CD4-positive, alpha-beta T cell treated with Interleukin-21 for 1 hour (primary cell): Measurements from ENCODE around the gene PIGW.

Source experiments
- DNase-seq: peaks from one replicate; pipeline ENCODE4 v3.0.0-alpha.2; 2020

PIGW gene

DNA sequence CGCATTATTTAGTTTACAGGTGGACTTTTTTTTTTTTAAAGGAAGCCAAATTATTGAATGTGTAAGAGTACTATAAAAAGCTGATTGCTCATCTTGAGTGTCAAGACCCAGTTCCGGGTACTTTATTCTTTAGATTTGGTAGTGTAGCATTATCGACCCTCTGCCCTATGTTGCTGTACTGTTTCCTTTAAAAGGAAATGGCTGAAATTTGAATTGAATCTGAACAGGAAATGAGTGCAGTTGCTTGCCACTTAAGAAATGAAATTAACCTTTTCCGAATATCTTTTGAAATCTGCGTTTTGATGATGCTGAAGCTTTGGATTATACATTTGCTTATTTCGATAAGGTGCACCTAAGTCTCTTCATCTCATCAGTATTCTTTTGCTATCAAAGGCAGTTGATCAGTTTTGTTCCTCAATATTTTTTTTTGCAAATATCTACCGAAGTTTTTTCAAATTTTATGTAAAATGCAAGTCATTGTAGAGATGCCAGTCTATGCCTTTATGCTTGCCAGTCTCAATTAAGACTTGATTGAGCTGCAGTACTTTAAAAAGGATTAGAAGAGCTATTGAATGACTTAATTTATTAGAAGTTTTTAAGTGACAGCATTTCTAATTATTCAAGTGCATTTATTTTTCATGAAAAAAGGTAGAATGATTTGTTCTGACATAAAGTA, 11.8 kb downstream of the PIGW start:
- no peak for DNase-seq

- no peak for DNase-seq
These were observed 13.0 kb downstream of the PIGW start for GRCh38 chr17:36547776-36548175.

DNA sequence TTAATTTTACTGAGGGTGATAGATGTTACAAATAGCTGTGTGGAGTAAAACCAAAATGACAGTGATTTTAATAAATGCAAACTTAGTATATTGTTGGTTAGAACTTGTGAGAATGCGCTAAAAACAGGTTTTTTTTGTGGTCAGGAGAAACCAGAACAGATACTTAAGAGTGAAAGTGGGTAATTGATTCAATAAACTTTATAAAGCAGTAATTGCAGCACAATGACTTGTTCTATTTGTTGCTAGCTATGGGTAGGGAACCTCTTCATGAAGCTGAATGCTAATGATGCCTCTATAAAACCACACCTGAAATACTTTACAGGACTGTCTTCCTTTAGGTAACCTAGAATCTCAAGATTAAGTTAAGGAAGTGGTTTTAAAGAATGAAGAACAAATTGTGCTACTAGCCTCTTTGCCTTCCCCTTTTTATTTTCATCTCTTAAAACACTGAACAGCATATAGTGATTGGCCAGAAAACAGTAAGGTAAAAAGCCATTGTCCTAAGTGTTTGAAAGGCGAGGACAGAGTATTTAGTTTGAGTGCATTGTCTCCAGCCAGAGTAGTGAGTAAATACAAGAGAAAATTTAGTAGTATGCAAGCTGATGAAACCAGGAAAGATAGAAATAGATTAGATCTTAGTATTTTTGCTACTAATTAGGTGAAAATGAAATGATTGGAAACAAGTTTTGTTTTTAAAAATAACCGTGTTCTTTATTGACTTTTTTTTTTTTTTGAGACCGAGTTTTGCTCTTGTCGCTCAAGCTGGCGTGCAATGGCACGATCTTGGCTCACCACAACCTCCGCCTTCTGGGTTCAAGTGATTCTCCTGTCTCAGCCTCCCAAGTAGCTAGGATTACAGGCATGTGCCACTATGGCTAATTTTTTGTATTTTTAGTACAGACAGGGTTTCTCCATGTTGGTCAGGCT, 16.0 kb downstream of the PIGW start:
- peak; percentile 46 for DNase-seq

DNA sequence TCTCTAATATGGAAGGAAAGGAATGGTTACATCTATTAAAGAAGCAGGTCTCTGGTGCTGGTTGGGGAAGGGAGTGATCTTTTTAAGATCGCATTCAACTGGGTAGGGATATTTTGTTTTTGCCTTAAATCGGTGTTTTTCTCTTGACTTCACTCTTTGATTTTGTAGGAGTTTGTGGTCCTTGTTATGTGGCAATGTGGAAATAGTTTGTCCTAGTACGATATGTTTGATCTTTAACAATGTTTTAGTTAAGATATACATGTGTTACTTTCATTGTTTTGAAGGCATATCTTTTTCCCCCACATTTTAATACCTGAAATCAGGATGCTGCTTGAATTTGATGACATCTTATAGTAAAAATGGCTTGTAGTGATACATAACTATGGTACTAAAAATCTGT, 18.7 kb downstream of the PIGW start:
- no peak for DNase-seq

- no peak for DNase-seq
These were observed 31.3 kb downstream of the PIGW start for GRCh38 chr17:36566081-36566480.

- DNase-seq = no peak
These were observed 40.2 kb downstream of the PIGW start for GRCh38 chr17:36575028-36575427.

- DNase-seq = no peak
These were observed 42.0 kb downstream of the PIGW start for GRCh38 chr17:36576793-36577192.

GRCh38 chr17:36578671-36579070, 43.9 kb downstream of the PIGW start:
- no peak for DNase-seq

DNA sequence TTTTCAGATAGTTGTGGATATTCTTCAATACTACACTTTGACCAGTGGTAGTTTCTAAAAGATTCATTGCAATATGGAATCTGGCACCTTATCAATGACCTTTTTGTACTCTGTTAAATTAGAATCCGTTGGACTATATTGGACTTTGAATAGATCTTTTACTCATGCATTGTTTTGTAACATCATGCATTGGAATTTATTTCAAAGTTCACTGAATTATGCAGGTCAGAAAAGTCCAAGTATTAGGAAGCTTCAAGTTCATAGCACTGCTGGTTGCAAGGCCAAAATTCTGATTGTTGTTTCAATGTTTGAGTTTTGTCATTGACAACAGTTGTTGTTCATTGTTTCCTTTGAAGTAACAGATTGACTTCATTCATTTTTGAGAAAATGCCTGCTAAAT, 49.0 kb downstream of the PIGW start:
- DNase-seq = no peak

DNA sequence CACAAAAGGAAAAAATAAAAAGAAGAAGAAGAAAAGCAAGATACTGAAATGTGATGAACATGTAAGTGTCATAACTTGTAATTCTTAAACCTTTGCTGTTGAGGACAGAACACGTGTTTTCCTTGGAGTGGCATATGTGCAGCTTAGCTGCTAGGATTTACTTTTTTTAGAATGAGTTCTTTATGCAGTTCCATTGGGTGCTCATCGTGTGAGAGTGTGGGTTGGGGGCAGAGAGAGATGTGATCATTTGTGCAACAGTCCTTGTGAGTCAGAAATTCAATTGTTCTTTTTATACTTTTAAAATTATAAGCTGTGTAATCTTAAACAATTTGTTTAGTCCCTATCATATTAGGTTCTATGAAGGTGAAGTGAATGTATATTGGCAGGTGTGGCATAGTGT, 51.4 kb downstream of the PIGW start:
- DNase-seq = no peak
